ENCODE results near the gene KIF5A.

Gene KIF5A

GRCh38 chr12:57522011-57522886 lies 27.6 kb upstream of the KIF5A start, which contains the start of gene MBD6:
TSS of gene MBD6 (plus strand) at chr12:57522824. CDS start at chr12:57524304, 1,480 bp downstream.
- H3K4me3 ChIP-seq (ENCODE audit: low read depth, low read length): peak within 1 kb of the TSS; percentile 96
- peak; percentile 92 for DNase-seq (ENCODE audit: low read depth)
- TF ChIP-seq MAX (IDR thresholded peaks at IDR 0.05; ENCODE audit: low read depth, low read length) (peak; percentile 90), POLR2A (IDR thresholded peaks at IDR 0.05; ENCODE audit: extremely low read depth, insufficient read length) (peak; percentile 28), MYC (IDR thresholded peaks at IDR 0.05; ENCODE audit: low read depth, low read length) (peak; percentile 73; the same call in 1 of the 2 replicates), CTCF (IDR thresholded peaks at IDR 0.05; ENCODE audit: low read depth, low read length) (no peak)

DNA sequence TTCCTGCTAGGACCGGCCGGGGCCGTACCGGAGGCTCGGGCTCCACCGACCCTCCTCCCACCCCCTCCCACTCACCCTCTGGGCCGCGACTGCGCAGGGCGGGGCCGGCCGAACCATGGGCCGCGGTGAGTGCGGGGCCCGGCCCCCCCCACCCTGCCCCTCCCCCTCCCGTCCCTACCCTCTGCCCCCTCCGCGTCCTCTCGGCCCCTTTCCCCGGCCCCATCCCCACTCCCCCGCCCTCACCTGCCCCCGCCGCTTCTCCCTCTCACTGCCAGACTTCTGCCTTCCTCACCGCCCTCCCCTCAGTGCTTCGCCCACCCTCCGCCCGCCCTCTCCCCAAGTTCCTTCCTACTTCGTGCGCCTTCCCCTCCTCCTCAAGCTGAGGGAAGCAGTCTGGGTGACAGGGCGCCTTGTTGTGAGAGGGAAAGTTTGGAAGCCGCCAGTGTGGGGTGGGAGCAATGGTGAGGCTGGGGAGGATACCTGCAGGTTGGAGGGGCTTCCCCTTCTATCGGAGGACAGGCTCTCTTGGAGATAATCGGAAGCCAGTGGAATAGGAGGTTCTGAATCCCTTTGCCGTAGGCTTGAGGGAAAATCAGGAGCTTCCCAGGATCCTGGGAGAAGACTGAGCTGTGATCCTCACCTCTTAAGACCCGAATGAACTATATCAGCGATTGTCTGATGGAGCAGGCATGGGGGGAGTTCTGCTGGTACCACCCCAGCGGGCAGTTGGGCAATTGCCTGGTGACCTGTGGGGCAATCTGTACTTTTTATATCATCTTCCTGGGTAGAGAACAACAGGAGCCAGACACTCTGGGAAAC lies 26.7 kb upstream of the KIF5A start:
- TF ChIP-seq POLR2A (IDR thresholded peaks at IDR 0.05; ENCODE audit: extremely low read depth, insufficient read length): no peak
- no peak for TF ChIP-seq MYC (IDR thresholded peaks at IDR 0.05; ENCODE audit: low read depth, low read length)
- no peak for TF ChIP-seq CTCF (IDR thresholded peaks at IDR 0.05; ENCODE audit: low read depth, low read length)
- TF ChIP-seq MAX (IDR thresholded peaks at IDR 0.05; ENCODE audit: low read depth, low read length): no peak
- peak; percentile 92 for DNase-seq (ENCODE audit: low read depth)
- H3K4me3 ChIP-seq (ENCODE audit: low read depth, low read length): peak overlapping the region; percentile 96

GRCh38 chr12:57523706-57524614 lies 25.9 kb upstream of the KIF5A start:
- peak overlapping the region; percentile 96 for H3K4me3 ChIP-seq (ENCODE audit: low read depth, low read length)
- TF ChIP-seq MAX (IDR thresholded peaks at IDR 0.05; ENCODE audit: low read depth, low read length) (no peak), CTCF (IDR thresholded peaks at IDR 0.05; ENCODE audit: low read depth, low read length) (no peak), MYC (IDR thresholded peaks at IDR 0.05; ENCODE audit: low read depth, low read length) (no peak), POLR2A (IDR thresholded peaks at IDR 0.05; ENCODE audit: extremely low read depth, insufficient read length) (no peak)
- DNase-seq (ENCODE audit: low read depth): no peak

- TF ChIP-seq POLR2A (IDR thresholded peaks at IDR 0.05; ENCODE audit: extremely low read depth, insufficient read length): no peak
- TF ChIP-seq MYC (IDR thresholded peaks at IDR 0.05; ENCODE audit: low read depth, low read length): no peak
- no peak for TF ChIP-seq CTCF (IDR thresholded peaks at IDR 0.05; ENCODE audit: low read depth, low read length)
- no peak for TF ChIP-seq MAX (IDR thresholded peaks at IDR 0.05; ENCODE audit: low read depth, low read length)
- DNase-seq (ENCODE audit: low read depth): no peak
- H3K4me3 ChIP-seq (ENCODE audit: low read depth, low read length): peak overlapping the region; percentile 96
These were observed 24.8 kb upstream of the KIF5A start for GRCh38 chr12:57524814-57525614.
